ENCODE data around the gene DUSP7.
"Not testable (repeated sequence)": the region's sequence is repeated elsewhere in the genome, so short reads cannot be mapped to it uniquely, and the experiment has no call there.

DUSP7 gene

DNA sequence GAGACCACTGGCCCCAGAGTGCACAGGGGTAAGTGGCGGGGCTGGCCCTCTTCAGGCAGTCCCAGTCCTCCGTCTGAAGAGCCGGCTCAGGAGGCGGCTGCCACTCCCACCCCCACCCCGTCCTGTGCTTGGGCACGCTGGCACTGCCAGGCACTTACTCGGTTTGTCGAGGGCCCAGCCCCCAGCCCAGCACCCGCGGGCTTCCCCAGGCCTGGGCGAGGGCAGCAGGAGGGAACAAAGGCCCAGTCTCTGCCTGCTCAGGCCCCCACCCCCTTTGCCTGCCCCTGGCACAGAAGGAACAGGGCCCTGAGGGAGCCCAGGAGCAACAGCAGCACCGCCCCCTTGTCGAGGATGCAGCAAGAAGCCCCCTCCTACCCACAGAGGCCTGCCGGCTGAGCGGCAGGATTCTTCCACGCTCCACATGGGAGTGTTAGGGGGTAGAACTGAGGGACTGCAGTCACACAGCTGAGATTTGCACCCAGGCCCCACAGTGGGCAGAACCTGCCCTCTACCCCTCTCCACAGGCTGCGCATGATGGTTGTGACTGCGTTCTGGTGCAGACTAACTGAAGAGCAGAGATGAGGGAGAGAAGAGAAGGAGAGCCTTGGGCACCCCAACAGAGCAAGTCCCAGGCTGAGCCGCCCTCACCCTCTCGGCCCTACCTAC, 8.9 kb downstream of the DUSP7 start:
- DNase-seq (ENCODE audit: low read depth): peak; percentile 43

DNA sequence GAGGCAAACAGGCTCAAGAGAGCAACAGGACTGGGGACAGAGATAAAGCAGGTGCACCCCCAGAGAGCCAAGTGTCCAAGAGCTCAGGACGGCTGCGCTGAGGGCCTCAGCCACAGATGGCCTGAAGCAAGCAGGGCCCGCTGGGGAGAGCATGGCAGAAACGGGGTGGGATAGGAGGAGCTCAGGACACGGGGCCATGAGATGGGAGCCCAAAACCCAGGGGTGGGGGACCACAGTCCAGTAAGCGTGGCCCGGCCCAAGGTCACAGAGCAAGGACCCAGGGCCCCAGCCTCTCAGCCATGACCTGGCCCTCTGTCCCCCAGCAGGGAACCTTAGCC, 9.5 kb downstream of the DUSP7 start:
- no peak for DNase-seq (ENCODE audit: low read depth)

DNA sequence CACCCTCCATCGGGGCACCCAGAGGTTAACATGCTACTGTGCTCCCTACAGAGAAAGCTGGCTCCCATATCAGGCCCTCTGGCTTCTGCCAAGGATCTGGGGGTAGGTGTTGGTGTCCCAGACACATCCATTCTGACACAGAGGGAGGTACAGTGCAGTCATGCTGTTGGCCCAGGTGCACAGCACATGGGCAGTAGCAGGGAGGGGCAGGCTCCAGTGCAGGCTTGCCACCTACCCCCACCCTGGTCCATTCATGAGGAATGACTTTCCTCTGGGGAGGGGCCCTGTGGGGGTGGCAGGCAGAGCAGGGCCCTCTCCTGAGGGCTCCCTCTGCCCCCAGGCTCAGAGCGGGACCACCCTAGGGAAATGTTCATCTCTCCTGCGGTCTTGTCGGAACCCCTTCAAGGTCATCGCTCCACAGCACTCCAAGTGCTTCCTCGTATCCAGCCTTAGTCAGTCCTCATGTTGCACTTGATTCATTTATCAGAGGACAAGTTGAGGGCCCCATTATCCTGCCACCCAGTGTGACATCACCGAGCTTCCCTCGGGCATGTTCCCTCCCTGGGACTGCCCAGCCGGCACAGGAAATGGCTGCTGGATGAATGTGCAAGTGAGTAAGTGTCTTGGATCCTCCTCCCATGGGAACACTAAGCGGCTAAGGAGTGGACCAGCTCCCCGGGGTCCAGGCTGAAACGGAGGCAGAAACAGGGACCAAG, 10.0 kb downstream of the DUSP7 start:
- peak; percentile 93 for DNase-seq (ENCODE audit: low read depth)

DNA sequence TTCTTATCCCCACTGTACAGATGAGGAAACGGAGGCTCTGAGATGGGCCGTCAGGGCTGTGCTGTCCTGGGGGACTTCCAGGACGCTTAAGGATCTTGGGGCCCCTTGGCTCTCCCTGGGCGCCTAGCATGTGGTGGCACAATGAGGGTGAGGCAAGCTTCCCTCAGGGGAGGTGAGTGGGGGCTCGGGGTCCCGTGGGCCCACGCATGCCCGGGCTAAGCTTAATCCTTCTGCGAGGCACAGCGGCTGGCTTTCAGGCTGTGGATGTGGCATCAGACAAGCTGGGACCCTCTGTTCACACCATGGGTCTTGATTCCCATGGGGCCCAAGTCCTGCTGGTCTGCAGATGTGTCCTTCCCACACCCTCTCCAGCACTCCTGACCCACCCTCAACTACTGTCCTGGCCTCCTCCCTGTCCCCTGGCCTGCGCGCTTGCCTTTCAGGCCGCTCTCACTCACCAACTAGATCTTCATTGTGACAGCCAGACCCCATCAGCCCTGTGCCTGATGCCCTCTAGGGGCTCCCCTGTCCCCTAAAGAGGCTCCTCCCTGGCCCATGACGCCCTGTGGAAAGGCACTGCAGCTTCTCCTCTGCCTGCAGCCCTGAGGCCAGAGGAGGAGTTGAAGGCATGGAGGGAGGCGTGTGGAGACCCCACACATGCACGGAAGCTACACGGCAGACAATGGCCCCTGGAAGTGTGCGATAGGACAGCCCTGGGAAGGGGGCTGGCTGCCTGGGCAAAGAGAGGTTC, 11.3 kb downstream of the DUSP7 start:
- DNase-seq (ENCODE audit: low read depth): no peak

DNA sequence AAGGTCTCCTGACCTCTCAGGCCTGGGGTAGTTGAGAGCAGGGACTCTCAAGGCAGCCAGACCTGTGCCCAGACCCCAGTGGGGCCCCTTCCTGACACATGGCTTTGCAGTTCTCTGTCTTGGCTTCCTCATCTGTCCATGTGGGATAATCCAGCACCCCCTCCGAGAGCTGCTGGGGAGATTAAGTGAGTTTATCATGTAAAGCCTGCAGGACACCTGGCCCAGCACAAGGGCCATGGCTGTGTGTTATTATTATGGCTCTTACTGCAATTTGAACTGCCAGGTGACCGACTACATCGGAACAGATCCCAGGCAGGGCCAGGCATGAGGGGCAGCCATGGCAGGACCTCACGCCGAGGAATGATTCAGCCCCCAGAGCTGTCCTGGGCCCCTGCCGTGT, 12.6 kb downstream of the DUSP7 start:
- DNase-seq (ENCODE audit: low read depth): no peak

DNA sequence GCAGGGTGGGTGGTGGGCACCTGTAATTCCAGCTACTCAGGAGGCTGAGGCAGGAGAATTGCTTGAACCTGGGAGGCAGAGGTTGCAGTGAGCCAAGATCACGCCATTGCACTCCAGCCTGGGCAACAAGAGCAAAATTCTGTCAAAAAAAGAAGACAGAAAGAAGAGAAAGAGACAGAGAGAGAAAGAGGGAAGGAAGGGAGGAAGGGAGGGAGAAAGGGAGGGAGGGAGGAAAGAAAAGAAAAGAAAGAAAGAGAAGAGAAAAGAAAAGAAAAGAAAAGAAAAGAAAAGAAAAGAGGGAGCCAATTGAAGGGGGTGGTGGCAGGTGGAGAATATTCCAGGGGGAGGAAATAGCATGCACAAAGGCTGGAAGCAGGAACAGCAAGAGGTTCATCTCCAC, 13.3 kb downstream of the DUSP7 start:
- not testable (repeated sequence) for DNase-seq (ENCODE audit: low read depth)

DNA sequence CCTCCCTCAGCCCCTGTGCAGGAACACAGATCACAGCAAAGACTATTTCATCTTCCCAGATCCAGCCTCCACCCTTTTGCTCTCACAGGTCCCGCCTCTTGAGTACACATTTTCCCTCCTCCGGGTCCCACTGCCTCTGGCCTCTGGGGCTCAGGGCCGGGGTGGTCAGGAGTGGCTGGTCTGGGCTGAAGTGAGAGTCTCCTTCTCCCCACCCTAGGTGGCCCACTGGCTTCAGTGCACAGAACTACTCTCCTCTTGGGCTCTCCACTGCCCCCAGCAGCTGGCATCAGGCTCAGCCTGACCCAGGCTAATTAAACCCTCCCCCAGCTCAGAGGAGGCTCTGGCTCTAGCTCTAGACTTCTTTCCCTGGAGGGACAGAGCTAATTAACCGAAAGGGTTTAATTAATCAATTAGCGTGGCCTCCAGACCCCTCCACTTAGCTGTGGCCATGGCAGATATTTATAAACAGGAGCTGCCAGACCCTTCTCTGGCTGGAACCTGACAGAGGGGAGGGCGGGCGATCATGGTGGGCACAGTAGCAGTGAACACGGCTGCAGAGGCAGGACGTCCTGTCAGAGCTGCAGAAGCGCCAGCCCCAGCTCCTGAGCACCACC, 15.1 kb downstream of the DUSP7 start:
- no peak for DNase-seq (ENCODE audit: low read depth)

DNA sequence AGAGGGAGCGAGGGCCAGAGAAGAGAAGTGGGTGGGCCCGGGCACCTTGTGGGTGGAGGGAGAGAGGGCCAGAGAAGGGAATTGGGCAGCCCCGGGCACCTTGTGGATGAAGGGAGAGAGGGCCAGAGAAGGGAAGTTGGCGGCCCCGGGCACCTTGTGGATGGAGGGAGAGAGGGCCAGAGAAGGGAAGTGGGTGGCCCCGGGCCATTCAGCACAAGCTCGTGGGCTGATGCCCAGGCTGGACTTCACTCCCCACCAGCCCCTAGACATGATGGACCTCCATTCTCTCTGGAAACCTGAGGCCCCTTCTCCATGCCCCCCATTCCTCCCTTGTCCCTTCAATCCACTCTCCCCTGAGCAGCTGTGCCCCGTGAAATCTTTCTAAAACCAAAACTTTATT, 15.8 kb downstream of the DUSP7 start:
- DNase-seq (ENCODE audit: low read depth): no peak

DNA sequence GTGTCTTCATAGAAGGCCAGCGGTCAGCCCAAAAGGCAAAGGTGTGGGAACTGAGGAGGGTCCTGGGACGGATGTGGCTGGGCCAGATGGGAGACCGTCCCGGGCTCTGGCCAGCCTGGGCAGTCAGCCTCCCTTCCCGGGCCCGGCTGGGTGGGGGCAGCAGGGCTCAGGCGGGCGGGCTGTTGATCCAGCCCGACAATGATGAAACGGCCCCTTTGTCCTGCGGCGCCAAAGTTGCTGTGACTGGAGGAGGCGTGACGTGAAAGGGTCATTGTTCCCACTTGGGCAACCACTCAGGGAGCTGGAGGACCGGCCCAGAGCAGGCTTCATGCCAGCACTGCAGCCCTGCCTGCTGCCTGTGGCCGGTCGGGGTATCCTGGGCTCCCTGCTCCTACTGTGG, 16.5 kb downstream of the DUSP7 start:
- DNase-seq (ENCODE audit: low read depth): no peak

DNA sequence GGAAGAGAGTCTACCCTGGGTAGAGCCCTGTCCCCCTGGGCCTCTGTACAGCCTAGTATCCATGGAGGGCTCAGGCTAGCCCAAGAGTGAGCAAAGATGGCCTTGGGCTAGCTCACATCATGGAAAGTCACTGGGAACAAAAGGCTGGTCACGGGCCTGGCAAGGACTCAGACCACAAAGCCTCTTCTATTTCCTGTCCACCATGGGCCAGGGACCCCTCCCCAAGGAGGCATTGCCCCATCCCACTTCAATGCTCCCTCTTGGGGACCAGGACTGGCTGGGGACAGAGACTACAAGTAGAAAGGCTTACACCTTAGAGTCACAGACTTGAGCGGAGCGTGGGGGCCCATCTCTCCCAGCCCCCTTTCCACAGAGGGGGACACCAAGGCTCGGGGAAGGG, 16.9 kb downstream of the DUSP7 start:
- DNase-seq (ENCODE audit: low read depth): no peak

DNA sequence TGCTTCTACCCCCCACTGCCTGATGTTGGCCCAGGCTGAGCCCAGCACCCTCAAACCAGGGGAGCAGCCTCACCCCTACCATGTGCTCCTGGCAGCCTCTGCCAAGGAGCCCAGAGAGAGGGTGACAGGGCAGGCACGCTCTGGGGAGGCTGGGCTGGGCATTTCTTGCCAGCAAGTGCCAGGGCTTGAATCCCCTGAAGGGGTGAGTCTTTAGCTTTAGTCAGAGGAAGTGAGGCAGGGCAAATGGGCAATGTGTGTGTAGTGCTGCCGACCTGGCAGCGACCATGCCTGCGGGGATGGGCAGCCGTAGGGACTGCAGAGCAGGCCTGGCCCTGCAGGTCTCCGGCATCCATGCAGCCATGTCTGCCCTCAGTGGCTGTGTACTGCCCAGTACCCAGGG, 18.1 kb downstream of the DUSP7 start:
- no peak for DNase-seq (ENCODE audit: low read depth)

DNA sequence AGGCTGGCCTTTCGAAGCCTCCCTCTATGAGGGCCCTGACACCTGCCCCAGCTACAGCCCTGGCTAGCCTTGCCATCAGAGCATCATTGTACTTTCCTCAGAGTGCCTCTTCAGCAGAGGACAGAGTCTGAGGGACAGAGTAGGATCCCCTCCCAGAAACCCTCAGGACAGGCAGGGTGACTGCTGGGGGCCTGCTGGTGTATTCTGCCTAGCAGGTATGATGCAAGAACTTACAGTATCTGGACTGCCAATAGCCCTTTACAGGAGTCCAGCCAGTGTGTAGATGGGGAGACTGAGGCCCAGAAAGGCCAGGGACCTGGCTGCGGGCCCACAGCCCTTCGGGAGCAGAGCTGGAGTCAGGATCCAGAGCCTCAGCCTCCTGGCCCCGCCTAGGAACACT, 19.1 kb downstream of the DUSP7 start:
- DNase-seq (ENCODE audit: low read depth): no peak

DNA sequence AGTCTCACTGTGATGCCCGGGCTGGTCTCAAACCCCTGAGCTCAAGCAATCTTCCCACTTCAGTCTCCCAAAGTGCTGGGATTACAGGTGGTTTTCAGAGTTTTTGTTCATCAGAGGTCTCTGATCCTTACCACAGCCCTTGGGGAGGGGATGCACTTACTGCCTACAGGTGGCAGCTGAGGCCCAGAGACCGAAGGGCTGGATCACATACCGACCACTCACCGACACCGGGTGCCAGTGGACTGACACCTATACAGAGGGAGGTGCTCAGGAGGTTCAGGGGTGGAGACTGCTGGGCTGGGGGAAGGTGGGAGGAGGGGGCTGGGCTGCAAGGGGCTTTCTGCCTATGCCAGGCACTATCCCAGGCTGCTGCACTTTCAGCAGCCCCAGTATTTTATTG, 19.5 kb downstream of the DUSP7 start:
- no peak for DNase-seq (ENCODE audit: low read depth)

DNA sequence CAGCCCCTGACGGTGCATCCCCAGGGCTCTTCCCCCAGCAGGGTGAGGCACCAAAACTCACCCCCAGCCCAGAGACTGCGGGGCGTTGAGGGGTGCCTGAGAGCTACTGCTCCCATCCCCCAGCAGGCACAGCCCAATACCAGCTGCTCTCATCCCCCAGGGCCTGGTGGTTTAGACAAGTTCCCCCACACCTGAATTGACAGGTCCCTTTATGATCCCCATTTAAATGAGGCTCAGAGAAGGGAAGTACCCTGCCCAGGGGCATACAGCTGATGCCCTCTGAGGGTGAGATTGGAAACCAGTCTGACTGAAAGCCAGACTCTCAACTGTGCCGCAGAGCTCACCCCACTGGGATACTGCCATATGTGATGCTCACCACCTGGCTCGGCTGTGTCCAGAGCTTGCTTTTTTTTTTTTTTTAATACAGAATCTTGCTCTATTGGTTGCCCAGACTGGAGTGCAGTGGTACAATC, 20.1 kb downstream of the DUSP7 start:
- DNase-seq (ENCODE audit: low read depth): no peak

DNA sequence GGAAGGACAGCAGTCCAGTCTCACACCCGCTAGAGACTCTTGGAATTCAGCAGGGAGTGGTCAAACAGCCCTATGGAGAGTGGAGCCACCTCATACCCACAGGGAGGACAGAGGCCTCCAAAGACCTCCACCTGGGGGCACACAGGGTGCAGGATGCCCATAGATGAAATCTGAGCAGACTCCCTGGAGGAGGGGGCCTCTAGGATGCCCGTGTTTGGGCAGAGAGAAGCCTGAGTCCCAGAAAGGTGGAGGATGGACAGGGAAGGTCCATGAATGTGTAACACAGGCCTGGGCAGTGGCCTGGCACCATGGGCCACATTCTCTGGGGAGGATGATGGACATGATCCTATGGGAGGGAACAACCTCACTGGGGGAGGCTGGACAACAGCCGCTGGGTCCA, 21.7 kb downstream of the DUSP7 start:
- DNase-seq (ENCODE audit: low read depth): no peak

DNA sequence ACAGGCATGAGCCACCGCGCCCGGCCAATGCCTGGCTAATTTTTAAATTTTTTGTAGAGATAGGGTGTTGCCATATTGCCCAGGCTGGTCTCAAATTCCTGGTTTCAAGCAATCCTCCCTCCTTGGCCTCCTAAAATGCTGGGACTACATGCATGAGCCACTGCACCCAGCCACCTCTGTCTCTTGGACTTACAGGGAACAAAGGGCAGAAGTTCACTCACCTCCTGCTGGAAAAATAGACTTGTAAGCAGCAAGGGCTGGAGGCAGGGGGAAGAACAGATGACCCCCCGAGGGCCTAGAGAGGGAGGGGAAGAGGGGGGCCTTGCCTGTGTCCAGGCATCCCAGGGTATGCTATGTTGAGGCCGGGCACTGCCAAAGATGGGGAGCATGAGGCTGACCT, 22.2 kb downstream of the DUSP7 start:
- DNase-seq (ENCODE audit: low read depth): no peak

DNA sequence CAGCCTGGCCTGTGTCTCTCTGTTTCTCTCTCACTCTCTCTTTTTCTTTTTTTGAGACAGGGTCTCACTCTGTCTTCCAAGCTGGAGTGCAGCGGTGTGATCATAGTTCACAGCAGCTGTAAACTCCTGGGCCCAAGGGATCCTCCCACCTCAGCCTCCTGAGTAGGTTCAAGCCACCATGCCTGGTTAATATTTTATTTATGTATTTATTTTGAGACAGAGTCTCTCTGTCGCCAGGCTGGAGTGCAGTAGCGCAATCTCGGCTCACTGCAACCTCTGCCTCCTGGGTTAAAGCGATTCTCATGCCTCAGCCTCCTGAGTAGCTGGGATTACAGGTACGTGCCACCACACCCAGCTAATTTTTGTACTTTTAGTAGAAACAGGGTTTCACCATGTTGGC, 22.6 kb downstream of the DUSP7 start:
- not testable (repeated sequence) for DNase-seq (ENCODE audit: low read depth)

DNA sequence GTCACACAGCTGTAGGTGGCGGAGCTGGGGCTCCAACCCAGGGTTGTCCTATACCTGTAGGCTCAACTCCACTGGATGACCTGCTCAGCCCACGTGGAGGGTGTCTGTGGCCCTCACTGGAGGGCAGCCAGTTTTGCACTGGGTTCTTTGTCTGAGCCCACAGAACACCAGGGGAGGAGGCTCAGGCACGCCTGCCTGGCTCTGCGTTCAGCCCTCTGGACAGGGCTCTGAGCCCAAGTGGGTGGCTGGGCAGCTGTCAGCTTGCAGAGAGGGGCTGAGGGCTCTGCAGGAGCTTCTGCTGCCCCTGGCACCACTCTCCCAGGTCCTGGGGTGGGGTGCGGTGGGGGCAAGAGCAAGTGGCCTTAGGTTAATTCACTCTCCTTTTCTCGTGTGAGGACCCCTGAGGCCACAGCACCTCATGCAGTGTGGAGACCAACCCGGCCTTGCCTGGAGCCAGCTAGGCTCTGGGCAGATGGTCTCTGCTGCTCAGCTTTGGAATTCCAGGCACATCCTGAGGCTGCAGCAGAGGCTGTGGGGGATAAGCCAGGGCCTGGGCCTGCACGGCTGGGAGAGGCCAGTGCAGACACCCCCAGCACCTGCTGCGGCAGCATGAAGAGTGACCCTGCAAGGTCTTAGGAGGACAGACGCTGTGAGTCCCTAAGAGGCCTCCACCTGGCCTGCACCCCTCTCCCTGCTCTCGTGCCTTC, 23.5 kb downstream of the DUSP7 start:
- no peak for DNase-seq (ENCODE audit: low read depth)

DNA sequence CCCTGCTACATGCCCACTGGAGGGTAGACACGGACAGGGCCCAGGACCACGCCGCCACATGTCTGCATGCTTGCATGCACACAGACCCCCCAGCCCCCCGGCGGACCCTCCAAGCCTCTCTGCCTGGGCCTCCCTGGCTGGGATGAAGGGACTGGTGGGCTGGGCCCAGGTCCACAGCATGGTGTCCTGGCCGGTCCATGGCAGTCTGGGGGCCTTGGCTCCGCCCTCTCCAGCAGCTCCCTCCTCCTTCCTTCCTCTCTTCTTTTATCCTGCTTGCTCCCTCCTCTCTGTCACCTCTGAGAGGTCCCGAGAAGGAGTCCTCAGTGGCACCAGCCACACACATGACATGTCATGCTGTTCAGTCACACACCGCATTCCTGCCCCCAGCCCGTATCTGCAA, 24.5 kb downstream of the DUSP7 start:
- no peak for DNase-seq (ENCODE audit: low read depth)

DNA sequence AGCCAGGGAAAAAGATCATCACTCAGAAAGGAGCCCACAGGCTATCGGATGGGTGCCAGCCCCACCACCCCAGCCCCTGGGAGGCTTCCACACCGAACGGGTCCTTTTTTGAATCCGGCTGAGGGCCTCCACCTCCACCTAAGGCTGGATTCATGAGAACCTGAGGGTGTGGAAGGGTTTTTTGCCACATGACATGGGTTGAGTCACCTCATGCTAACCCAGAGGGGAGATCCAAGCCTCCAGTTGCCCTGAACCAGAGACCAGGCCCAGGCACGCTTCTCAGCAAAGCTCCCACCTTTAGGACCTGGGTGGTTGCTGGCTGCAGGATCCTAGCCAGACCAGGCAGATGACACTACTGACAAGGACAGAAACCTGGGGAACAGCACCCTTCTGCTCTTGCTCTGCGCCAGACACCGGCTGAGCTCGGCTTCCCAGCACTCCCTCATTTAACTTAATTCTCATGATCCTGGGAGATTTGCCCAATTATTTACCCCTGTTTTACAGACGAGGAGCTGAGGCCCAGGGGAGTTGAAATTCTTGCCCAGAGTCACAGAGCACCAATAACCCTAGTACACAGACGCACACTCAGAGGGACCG, 25.6 kb downstream of the DUSP7 start:
- no peak for DNase-seq (ENCODE audit: low read depth)

DNA sequence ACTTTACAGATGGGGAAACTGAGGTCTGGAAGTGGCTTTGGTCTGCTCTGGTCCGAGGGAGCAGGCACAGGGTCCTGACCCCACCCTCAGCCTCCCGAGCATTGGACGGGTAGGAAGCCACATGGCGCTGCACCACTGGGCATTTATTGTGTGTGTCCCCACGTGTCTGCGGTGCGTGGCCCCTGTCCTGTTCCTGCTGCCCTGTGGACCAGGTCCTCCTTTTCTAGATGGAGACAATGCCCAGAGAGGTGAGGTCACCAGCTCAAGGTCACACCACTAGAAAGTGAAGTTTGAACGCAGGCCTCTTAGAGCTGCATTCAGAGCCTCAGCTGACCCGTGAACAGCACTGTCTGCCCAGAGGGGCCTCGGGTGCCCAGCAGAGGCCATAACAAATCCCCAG, 26.8 kb downstream of the DUSP7 start:
- no peak for DNase-seq (ENCODE audit: low read depth)

DNA sequence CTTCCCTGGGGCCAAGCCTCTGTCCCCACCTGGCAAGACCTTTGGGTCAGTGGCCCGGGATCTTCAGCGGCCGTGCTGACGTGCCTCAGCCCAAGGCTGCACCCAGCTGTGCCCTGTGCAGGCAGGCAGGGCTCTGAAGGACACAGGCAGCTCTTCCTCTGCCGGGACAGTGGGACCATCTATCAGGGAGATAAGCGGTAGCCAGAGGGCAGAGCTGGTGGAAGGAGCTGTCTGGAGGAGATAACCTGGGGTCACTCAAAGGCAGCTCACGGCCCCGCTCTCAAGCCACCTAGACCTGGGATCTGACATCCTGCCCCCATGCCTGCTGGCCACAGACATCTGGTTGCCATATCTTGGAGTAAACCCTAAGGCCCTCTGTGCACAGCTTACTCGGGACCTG, 27.3 kb downstream of the DUSP7 start:
- no peak for DNase-seq (ENCODE audit: low read depth)
